Suprapubic skin (tissue), 4 donors: ENCODE measurements around the gene MORC1. TPM values are rescaled to one million over a fixed set of nuclear protein-coding genes. Genes with fewer than 3 reads are reported as not detected.

Experiments
- DNase-seq, 2 donors: peaks; one replicate each; pipeline ENCODE4 v3.0.0-alpha.2; 2019; ENCODE audit warnings: low spot score in 2 of 2
- H3K27ac ChIP-seq: fragments of 200-600 bp; sonication (generic); one replicate; pipeline ENCODE4 v1.5.1; 2019
- H3K27me3 ChIP-seq: fragments of 200-600 bp; sonication (generic); one replicate; pipeline ENCODE4 v1.5.1; 2019
- H3K36me3 ChIP-seq: fragments of 200-600 bp; sonication (generic); one replicate; pipeline ENCODE4 v1.5.1; 2019
- H3K4me1 ChIP-seq: fragments of 200-600 bp; sonication (generic); one replicate; pipeline ENCODE4 v1.5.1; 2019
- H3K4me3 ChIP-seq: fragments of 200-600 bp; sonication (generic); one replicate; pipeline ENCODE4 v1.5.1; 2019; ENCODE audit warnings: mild to moderate bottlenecking
- H3K9me3 ChIP-seq: fragments of 200-600 bp; sonication (generic); one replicate; pipeline ENCODE4 v1.5.1; 2019
- EP300 ChIP-seq: sonication (generic); formaldehyde crosslinking; IDR thresholded peaks from one replicate; pipeline ENCODE4 v1.6.1; 2017; ENCODE audit warnings: antibody characterized with exemption
- POLR2A ChIP-seq, 2 donors: fragments of 450-650 bp; IDR thresholded peaks; one replicate each; pipeline ENCODE4 v1.6.1; 2017; ENCODE audit warnings: antibody characterized with exemption in 2 of 2, mild to moderate bottlenecking in 2 of 2, moderate library complexity in 2 of 2
- POLR2AphosphoS5 ChIP-seq, 3 donors: sonication (generic); formaldehyde crosslinking; IDR thresholded peaks; one replicate each; pipeline ENCODE4 v1.6.1; 2017; ENCODE audit warnings: antibody characterized with exemption in 3 of 3
- WGBS: methylation state at CpG from one replicate; pipeline ENCODE4 v1.1.5; 2018; 5-methylcytosine and 5-hydroxymethylcytosine counted together
- total RNA-seq, 4 donors: library from RNA; depleted of rRNA; stranded (reverse); fragments of >200 nt; gene quantifications; one replicate each; pipeline ENCODE4 v1.1.0, GENCODE V29; 2016
- TF ChIP-seq, protein P1 (sequence below), 2 donors: fragments of 200-600 bp in 1 of 2; fragments of 450-650 bp in 1 of 2; sonication (generic) in 1 of 2; IDR thresholded peaks; one replicate each; pipeline ENCODE4 v1.5.1; 2016 to 2019; ENCODE audit warnings: antibody characterized with exemption in 2 of 2, mild to moderate bottlenecking in 1 of 2, moderate library complexity in 1 of 2

MORC1 gene
- total RNA-seq, 4 donors from 2014 or later, result not detected

DNA sequence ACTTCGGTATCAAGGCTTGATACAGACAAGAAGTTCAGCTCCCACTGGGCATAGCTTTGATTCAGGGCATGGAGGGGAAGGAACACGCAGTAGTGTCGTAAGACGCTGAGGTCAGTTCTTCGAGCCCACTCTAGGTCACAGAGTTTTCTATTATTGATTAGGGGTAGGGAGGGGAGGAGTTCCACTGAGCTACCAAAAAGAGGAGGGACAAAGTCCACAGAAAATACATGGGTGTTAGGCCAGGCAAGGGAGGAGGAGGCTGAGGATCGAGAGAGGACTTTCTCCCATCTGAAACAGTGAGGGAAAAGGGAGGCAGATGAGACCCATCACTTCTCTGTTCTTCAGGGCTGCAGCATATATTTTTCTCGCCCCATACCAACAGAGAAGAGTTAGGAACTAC is 89.2 kb downstream of the MORC1 start:
- Histone ChIP-seq H3K36me3 (no peaks in the 10 kb centered on the region), H3K4me3 (no peak overlapping the region), H3K27me3 (no peaks in the 10 kb centered on the region), H3K9me3 (no peaks in the 10 kb centered on the region), H3K27ac (no peak overlapping the region), H3K4me1 (no peaks in the 10 kb centered on the region)
- DNase-seq, result no peak
- 89% methylated on average over 7 of the region's 7 CpGs for WGBS
- TF ChIP-seq, protein P1, sequence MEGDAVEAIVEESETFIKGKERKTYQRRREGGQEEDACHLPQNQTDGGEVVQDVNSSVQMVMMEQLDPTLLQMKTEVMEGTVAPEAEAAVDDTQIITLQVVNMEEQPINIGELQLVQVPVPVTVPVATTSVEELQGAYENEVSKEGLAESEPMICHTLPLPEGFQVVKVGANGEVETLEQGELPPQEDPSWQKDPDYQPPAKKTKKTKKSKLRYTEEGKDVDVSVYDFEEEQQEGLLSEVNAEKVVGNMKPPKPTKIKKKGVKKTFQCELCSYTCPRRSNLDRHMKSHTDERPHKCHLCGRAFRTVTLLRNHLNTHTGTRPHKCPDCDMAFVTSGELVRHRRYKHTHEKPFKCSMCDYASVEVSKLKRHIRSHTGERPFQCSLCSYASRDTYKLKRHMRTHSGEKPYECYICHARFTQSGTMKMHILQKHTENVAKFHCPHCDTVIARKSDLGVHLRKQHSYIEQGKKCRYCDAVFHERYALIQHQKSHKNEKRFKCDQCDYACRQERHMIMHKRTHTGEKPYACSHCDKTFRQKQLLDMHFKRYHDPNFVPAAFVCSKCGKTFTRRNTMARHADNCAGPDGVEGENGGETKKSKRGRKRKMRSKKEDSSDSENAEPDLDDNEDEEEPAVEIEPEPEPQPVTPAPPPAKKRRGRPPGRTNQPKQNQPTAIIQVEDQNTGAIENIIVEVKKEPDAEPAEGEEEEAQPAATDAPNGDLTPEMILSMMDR (IDR thresholded peaks at IDR 0.05), result no peak
- TF ChIP-seq POLR2A (IDR thresholded peaks at IDR 0.05) (no peak), POLR2AphosphoS5 (IDR thresholded peaks at IDR 0.05) (no peak), EP300 (no peak)

DNA sequence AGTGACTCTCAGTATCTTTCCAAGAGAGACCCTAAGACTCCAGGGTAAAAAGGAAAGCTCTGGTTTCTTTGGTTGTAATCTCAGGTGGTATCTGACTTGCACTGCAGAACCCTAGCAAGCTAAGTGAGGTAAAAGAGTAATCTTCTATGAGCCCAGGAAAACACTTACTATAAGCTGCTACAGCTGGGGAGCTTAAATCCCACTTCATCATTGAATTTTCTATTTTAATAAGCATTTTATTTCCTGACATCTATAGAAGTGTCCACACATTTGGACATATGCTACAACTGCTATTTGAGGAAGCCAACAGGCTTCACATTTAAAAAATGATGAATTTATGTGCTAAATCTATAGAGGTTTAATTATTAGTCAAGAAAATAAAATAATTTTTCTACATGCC is 91.1 kb downstream of the MORC1 start:
- Histone ChIP-seq H3K4me1 (no peaks in the 10 kb centered on the region), H3K27me3 (no peaks in the 10 kb centered on the region), H3K36me3 (no peaks in the 10 kb centered on the region), H3K9me3 (no peaks in the 10 kb centered on the region), H3K27ac (no peak overlapping the region), H3K4me3 (no peak overlapping the region)
- TF ChIP-seq EP300, result no peak
- TF ChIP-seq POLR2AphosphoS5 (IDR thresholded peaks at IDR 0.05), result no peak
- TF ChIP-seq, protein P1 (IDR thresholded peaks at IDR 0.05), result no peak
- no peak for TF ChIP-seq POLR2A (IDR thresholded peaks at IDR 0.05)
- no peak for DNase-seq

DNA sequence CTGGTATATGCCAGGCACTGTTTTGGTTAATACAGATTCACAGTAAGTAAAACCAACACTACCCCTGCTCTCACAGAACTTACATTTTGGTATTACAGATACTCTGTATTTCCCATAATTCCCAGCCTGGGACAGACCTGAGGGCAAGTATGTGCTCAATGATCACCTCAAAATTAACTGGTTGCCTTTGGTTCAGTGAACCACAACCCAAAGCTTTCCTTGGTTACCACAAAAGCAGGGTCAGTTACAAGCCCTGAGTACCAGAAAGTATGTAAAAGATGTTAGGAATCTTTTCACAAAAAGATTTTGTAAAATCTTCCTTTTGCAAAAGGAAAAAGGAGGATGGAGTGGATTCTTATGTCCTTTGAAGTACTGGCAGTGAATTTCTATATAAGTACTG is 92.0 kb downstream of the MORC1 start:
- H3K36me3 ChIP-seq, result no peaks in the 10 kb centered on the region
- H3K4me3 ChIP-seq, result no peak overlapping the region
- H3K27ac ChIP-seq, result no peak overlapping the region
- DNase-seq, result no peak
- H3K27me3 ChIP-seq, result no peaks in the 10 kb centered on the region
- H3K9me3 ChIP-seq, result no peaks in the 10 kb centered on the region
- TF ChIP-seq, protein P1 (IDR thresholded peaks at IDR 0.05), result no peak
- TF ChIP-seq POLR2AphosphoS5 (IDR thresholded peaks at IDR 0.05), result no peak
- no peak for TF ChIP-seq EP300
- TF ChIP-seq POLR2A (IDR thresholded peaks at IDR 0.05), result no peak
- no peaks in the 10 kb centered on the region for H3K4me1 ChIP-seq

DNA sequence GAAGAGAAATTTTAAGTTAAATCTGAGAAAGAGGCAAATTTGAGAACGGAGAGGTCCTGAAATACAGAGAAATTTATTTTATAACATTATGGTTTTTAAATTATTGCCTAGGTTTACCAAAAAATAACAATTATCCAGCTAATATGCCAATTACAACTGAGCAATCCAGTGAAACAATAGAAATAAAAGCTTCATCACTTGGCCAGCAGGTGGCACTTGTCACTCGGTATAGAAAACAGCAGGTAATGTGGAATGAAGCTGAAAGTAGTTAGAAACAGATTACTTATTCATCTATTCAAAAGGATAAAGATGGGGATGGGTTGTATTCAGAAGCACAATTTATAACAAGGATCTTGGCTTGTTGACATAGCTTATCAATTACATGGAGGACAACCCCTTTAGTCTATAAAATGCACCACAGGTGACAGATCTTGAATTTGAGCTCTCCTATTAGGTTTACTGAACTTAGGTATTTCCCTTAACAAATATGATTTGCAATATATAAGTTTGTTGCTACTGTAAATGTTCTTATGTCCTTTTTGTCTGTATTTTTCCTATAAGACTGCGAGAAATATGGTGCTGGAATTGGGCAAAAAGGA is 94.2 kb downstream of the MORC1 start:
- Histone ChIP-seq H3K4me3 (no peak overlapping the region), H3K27me3 (no peaks in the 10 kb centered on the region), H3K4me1 (no peaks in the 10 kb centered on the region), H3K9me3 (no peaks in the 10 kb centered on the region), H3K36me3 (no peaks in the 10 kb centered on the region), H3K27ac (no peak overlapping the region)
- no peak for TF ChIP-seq POLR2A (IDR thresholded peaks at IDR 0.05)
- TF ChIP-seq, protein P1 (IDR thresholded peaks at IDR 0.05), result peak in 1 of 2 donors; percentile 53
- WGBS, result 31% methylated on average over 3 of the region's 3 CpGs
- DNase-seq, result no peak

DNA sequence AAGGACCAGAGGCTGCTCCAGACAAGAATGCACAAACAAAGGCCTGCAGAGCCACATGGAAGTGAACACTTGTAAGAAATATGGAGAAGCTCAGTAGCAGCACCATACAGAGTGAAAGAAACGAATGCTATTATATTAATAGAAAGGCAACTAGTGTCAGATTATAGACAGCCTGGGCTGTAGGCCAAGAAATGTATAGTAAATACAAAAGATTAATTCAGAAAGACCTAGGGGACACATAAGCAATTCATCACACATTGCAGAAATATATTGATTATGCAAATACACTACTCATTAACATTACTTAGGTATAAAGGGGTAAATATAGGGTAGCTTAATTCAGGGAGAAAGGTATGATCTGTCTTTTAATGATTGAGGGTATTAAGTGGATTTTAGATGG is 94.8 kb downstream of the MORC1 start:
- Histone ChIP-seq H3K9me3 (no peaks in the 10 kb centered on the region), H3K4me1 (no peaks in the 10 kb centered on the region), H3K27me3 (no peaks in the 10 kb centered on the region), H3K36me3 (no peaks in the 10 kb centered on the region), H3K4me3 (no peak overlapping the region), H3K27ac (no peak overlapping the region)
- no peak for DNase-seq
- TF ChIP-seq POLR2A (IDR thresholded peaks at IDR 0.05), result no peak
- TF ChIP-seq POLR2AphosphoS5 (IDR thresholded peaks at IDR 0.05), result no peak
- TF ChIP-seq, protein P1 (IDR thresholded peaks at IDR 0.05), result no peak
- no peak for TF ChIP-seq EP300
- WGBS, result 43% methylated on average over 1 of the region's 1 CpG
